HepG2 (cell line): ENCODE data around the gene SIT1. TPM values are rescaled to one million over a fixed set of nuclear protein-coding genes. Genes with fewer than 3 reads are reported as not detected.
A peak's percentile ranks its signal among the peaks of the same experiment; 100 is the strongest.

Source experiments
- FOXO1 ChIP-seq: sonication (generic); formaldehyde crosslinking; IDR thresholded peaks from 2 replicates; pipeline ENCODE4 v1.4.0; 2020; ENCODE audit warnings: missing genetic modification reagents
- KLF13 ChIP-seq: sonication (generic); formaldehyde crosslinking; IDR thresholded peaks from 2 replicates; pipeline ENCODE4 v1.4.0; 2020; ENCODE audit warnings: mild to moderate bottlenecking, missing genetic modification reagents
- NCOA2 ChIP-seq: sonication (generic); formaldehyde crosslinking; IDR thresholded peaks from 2 replicates; pipeline ENCODE4 v1.8.0; 2022; ENCODE audit warnings: inconsistent platforms
- PLRG1 ChIP-seq: fragments of 450-650 bp; conservative IDR thresholded peaks from 2 replicates; pipeline ENCODE4 v1.6.1; 2016
- PRMT3 ChIP-seq: sonication (generic); formaldehyde crosslinking; IDR thresholded peaks from 2 replicates; pipeline ENCODE4 v1.8.1; 2022; ENCODE audit warnings: low read depth, mild to moderate bottlenecking, moderate library complexity, missing genetic modification reagents, borderline replicate concordance
- RAD51 ChIP-seq: fragments of 450-650 bp; IDR thresholded peaks from 2 replicates; pipeline ENCODE4 v1.6.1; 2016; ENCODE audit warnings: borderline replicate concordance
- SMYD3 ChIP-seq: sonication (generic); formaldehyde crosslinking; IDR thresholded peaks from 2 replicates; pipeline ENCODE4 v1.8.1; 2023; ENCODE audit warnings: mild to moderate bottlenecking, missing genetic modification reagents
- SRSF4 ChIP-seq: fragments of 200-400 bp; formaldehyde crosslinking; IDR thresholded peaks from one replicate; pipeline ENCODE4 v1.6.1; 2018; ENCODE audit warnings: mild to moderate bottlenecking, low read depth, low read length, moderate library complexity; ENCODE audit not compliant: poor library complexity, severe bottlenecking
- ZMYM3 ChIP-seq: sonication (generic); formaldehyde crosslinking; IDR thresholded peaks from 2 replicates; pipeline ENCODE4 v1.5.1; 2020; ENCODE audit warnings: mild to moderate bottlenecking, missing genetic modification reagents
- ZNF7 ChIP-seq: IDR thresholded peaks from 2 replicates; pipeline ENCODE4 v1.6.1; 2016; ENCODE audit warnings: missing biosample characterization, missing genetic modification reagents
- ZNF724P ChIP-seq: sonication (generic); formaldehyde crosslinking; IDR thresholded peaks from 2 replicates; pipeline ENCODE4 v1.8.0; 2022; ENCODE audit warnings: missing genetic modification reagents, borderline replicate concordance
- ZNF772 ChIP-seq: sonication (generic); formaldehyde crosslinking; IDR thresholded peaks from 2 replicates; pipeline ENCODE4 v1.5.0; 2020; ENCODE audit warnings: mild to moderate bottlenecking, missing genetic modification reagents
- ZNF780A ChIP-seq: sonication (generic); formaldehyde crosslinking; IDR thresholded peaks from 2 replicates; pipeline ENCODE4 v1.8.0; 2022; ENCODE audit warnings: mild to moderate bottlenecking, missing genetic modification reagents, moderate library complexity
- ZNF792 ChIP-seq: IDR thresholded peaks from 2 replicates; pipeline ENCODE4 v1.6.1; 2016
- polyA plus RNA-seq, 8 experiments: library from polyadenylated mRNA; depleted of rRNA in 3 of 8; stranded (reverse) in 7 of 8; unstranded in 1 of 8; fragments of >200 nt; fragmentation: Illumina TruSeq in 4 of 8; extraction: Trizol in 4 of 8; gene quantifications; 2 replicates each; pipeline versions ENCODE4 v1.2.1 to v1.2.3, GENCODE V29; 2011 to 2016; ENCODE audit warnings: low read depth in 4 of 8, missing spikeins in 1 of 8, mixed read lengths in 1 of 8; ENCODE audit not compliant: insufficient read depth in 1 of 8
- total RNA-seq, 5 experiments: library from RNA; depleted of rRNA; stranded (reverse); fragments of >200 nt; fragmentation: Illumina TruSeq; extraction: Trizol; gene quantifications; 2 replicates each; pipeline ENCODE4 v1.2.3, GENCODE V29; 2016; ENCODE audit warnings: low read depth in 1 of 5
- TF ChIP-seq, protein P1 (sequence below): sonication (generic); formaldehyde crosslinking; IDR thresholded peaks from 2 replicates; pipeline ENCODE4 v1.8.1; 2022; ENCODE audit warnings: low read depth, mild to moderate bottlenecking, missing genetic modification reagents
- TF ChIP-seq, protein P2 (sequence below): sonication (generic); formaldehyde crosslinking; conservative IDR thresholded peaks from 2 replicates; pipeline ENCODE4 v1.8.0; 2022; ENCODE audit warnings: mild to moderate bottlenecking, moderate library complexity, missing genetic modification reagents
- TF ChIP-seq, protein P3 (sequence below): sonication (generic); formaldehyde crosslinking; IDR thresholded peaks from 2 replicates; pipeline ENCODE4 v1.4.0; 2020; ENCODE audit warnings: mild to moderate bottlenecking, missing genetic modification reagents
- TF ChIP-seq, protein P4 (sequence below): sonication (generic); formaldehyde crosslinking; IDR thresholded peaks from 2 replicates; pipeline ENCODE4 v1.4.0; 2020; ENCODE audit warnings: missing genetic modification reagents

SIT1 gene
- total and polyA plus RNA-seq, 2 of the 13 experiments (the other 11 are each of a cell fraction or from before 2014, with no cell fraction given) = 0.09 to 6.7 TPM

DNA sequence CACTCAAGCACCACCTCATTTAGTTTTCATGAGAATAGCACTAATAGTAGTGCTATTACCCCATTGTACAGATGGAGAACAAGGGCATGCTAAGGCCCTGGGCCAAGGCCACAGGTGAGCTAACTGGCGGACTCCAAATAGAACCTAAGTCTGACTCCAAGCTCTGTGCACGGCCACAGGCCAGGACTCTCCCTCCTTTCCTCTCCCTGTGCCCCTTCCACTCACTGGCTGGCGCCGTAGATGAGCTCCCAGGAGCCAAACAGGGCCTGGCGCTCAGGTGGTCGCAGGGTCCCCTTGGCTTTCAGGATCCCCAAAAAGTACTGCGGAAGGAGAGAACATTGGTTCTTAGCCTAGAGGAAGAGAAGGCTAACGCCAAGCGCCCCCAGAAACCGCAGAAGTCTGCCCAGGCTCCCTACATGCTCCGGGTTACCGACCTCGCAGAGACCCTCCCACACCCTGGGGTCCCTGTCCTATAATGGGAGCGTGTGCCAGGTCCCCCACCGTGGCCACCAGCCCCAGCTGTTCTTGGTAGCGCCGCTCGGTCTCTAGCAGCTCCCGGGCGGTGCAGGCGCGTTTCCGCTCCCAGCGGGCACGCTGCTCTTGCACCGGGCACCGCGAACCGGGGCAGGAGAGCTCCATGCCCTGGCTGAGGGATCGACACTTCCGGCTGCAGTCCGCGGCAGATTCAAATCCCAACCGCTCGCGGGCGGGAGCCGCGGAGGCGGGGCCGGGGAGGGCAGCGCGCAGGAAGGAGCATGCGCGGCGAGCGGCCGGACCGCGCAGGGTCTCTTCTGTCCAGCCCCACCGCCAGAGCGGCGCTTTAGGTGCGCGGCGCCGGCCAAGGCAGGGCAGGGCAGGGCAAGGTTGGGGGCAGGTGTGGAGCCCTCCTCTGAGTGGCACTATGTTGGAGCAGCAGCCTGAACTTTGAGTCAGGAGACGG is 14.1 kb upstream of the SIT1 start, which contains the start of gene ARHGEF39 (continued):
- TF ChIP-seq, protein P1, sequence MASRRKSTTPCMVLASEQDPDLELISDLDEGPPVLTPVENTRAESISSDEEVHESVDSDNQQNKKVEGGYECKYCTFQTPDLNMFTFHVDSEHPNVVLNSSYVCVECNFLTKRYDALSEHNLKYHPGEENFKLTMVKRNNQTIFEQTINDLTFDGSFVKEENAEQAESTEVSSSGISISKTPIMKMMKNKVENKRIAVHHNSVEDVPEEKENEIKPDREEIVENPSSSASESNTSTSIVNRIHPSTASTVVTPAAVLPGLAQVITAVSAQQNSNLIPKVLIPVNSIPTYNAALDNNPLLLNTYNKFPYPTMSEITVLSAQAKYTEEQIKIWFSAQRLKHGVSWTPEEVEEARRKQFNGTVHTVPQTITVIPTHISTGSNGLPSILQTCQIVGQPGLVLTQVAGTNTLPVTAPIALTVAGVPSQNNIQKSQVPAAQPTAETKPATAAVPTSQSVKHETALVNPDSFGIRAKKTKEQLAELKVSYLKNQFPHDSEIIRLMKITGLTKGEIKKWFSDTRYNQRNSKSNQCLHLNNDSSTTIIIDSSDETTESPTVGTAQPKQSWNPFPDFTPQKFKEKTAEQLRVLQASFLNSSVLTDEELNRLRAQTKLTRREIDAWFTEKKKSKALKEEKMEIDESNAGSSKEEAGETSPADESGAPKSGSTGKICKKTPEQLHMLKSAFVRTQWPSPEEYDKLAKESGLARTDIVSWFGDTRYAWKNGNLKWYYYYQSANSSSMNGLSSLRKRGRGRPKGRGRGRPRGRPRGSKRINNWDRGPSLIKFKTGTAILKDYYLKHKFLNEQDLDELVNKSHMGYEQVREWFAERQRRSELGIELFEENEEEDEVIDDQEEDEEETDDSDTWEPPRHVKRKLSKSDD (CRISPR knock-in tag) = peak; percentile 80; the same call in 1 of the 2 replicates
- TF ChIP-seq ZMYM3 = peak; percentile 65
- no peak for TF ChIP-seq RAD51
- TF ChIP-seq PRMT3 (CRISPR knock-in tag) = peak; percentile 98
- TF ChIP-seq ZNF780A (CRISPR knock-in tag) = peak; percentile 98
- peak; percentile 98 for TF ChIP-seq ZNF724P (CRISPR knock-in tag)
- TF ChIP-seq ZNF772 (CRISPR knock-in tag) = peak; percentile 72
- TF ChIP-seq NCOA2 = peak; percentile 70
- TF ChIP-seq KLF13 = no peak
- TF ChIP-seq, protein P2, sequence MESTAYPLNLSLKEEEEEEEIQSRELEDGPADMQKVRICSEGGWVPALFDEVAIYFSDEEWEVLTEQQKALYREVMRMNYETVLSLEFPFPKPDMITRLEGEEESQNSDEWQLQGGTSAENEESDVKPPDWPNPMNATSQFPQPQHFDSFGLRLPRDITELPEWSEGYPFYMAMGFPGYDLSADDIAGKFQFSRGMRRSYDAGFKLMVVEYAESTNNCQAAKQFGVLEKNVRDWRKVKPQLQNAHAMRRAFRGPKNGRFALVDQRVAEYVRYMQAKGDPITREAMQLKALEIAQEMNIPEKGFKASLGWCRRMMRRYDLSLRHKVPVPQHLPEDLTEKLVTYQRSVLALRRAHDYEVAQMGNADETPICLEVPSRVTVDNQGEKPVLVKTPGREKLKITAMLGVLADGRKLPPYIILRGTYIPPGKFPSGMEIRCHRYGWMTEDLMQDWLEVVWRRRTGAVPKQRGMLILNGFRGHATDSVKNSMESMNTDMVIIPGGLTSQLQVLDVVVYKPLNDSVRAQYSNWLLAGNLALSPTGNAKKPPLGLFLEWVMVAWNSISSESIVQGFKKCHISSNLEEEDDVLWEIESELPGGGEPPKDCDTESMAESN (CRISPR knock-in tag) = peak; percentile 98
- TF ChIP-seq, protein P3, sequence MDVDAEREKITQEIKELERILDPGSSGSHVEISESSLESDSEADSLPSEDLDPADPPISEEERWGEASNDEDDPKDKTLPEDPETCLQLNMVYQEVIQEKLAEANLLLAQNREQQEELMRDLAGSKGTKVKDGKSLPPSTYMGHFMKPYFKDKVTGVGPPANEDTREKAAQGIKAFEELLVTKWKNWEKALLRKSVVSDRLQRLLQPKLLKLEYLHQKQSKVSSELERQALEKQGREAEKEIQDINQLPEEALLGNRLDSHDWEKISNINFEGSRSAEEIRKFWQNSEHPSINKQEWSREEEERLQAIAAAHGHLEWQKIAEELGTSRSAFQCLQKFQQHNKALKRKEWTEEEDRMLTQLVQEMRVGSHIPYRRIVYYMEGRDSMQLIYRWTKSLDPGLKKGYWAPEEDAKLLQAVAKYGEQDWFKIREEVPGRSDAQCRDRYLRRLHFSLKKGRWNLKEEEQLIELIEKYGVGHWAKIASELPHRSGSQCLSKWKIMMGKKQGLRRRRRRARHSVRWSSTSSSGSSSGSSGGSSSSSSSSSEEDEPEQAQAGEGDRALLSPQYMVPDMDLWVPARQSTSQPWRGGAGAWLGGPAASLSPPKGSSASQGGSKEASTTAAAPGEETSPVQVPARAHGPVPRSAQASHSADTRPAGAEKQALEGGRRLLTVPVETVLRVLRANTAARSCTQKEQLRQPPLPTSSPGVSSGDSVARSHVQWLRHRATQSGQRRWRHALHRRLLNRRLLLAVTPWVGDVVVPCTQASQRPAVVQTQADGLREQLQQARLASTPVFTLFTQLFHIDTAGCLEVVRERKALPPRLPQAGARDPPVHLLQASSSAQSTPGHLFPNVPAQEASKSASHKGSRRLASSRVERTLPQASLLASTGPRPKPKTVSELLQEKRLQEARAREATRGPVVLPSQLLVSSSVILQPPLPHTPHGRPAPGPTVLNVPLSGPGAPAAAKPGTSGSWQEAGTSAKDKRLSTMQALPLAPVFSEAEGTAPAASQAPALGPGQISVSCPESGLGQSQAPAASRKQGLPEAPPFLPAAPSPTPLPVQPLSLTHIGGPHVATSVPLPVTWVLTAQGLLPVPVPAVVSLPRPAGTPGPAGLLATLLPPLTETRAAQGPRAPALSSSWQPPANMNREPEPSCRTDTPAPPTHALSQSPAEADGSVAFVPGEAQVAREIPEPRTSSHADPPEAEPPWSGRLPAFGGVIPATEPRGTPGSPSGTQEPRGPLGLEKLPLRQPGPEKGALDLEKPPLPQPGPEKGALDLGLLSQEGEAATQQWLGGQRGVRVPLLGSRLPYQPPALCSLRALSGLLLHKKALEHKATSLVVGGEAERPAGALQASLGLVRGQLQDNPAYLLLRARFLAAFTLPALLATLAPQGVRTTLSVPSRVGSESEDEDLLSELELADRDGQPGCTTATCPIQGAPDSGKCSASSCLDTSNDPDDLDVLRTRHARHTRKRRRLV (CRISPR knock-in tag) = no peak
- no peak for TF ChIP-seq ZNF7
- TF ChIP-seq ZNF792 = peak; percentile 78
- peak; percentile 74 for TF ChIP-seq FOXO1 (CRISPR knock-in tag)
- TF ChIP-seq, protein P4, sequence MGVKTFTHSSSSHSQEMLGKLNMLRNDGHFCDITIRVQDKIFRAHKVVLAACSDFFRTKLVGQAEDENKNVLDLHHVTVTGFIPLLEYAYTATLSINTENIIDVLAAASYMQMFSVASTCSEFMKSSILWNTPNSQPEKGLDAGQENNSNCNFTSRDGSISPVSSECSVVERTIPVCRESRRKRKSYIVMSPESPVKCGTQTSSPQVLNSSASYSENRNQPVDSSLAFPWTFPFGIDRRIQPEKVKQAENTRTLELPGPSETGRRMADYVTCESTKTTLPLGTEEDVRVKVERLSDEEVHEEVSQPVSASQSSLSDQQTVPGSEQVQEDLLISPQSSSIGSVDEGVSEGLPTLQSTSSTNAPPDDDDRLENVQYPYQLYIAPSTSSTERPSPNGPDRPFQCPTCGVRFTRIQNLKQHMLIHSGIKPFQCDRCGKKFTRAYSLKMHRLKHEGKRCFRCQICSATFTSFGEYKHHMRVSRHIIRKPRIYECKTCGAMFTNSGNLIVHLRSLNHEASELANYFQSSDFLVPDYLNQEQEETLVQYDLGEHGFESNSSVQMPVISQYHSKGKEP (CRISPR knock-in tag) = peak; percentile 43; the same call in 1 of the 2 replicates
- TF ChIP-seq SMYD3 = peak; percentile 96
- no peak for TF ChIP-seq SRSF4
- TF ChIP-seq PLRG1 = no peak
